ENCODE measurements around the gene FSTL3. TPM values are rescaled to one million over a fixed set of nuclear protein-coding genes. Genes with fewer than 3 reads are reported as not detected.

FSTL3 gene
- total RNA-seq, 1 experiment from 2014 or later, result 8.0 TPM

DNA sequence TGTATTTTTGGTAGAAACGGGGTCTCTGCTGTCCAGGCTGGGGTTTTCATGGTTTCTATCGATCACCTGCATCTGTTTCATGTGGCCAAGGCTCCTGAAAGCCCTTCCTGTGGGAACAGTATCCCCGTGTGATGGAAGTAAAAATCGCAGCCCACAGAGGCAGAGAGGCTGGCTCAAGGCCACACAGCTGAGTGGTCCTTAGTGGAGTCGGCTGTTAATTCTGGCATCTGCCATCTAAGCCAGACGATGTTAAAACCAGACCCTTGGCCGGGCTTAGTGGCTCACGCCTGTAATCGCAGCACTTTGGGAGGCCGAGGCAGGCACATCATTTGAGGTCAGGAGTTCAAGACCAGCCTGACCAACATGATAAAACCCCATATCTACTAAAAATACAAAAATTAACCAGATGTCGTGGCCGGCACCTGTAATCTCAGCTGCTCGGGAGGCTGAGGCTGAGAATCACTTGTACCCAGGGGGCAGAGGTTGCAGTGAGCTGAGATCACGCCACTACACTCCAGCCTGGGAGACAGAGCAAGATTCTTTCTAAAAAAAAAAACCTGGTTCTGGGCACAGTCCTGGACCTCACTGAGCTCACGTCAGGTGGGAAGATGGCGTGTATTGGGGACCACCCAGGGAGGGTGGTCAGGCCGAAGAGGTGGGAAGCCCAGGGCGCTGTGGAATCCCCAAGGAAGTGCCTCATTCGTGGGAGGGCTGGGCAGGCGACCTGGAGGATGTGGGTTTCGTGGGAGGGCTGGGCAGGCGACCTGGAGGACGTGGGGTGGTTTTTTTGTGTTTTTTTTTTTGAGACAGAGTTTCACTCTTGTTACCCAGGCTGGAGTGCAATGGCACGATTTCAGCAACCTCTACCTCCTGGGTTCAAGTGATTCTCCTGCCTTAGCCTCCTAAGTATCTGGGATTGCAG is 56.2 kb downstream of the FSTL3 start:
- Histone ChIP-seq H3K4me1 (no peaks in the 10 kb centered on the region), H3K27ac (no peak overlapping the region), H3K36me3 (no peaks in the 10 kb centered on the region), H3K4me3 (no peak overlapping the region), H3K27me3 (no peaks in the 10 kb centered on the region), H3K9me3 (replicated peaks) (no peaks in the 10 kb centered on the region)
- DNase-seq, result no peak

Other genes with a start within 250 kb of the FSTL3 start
- gene SHC2, start 215.4 kb upstream of the FSTL3 start, total RNA-seq (2014; rRNA removed; shearing (Covaris generic)), result 0.12 and 0.23 TPM in 2 replicates
- gene MADCAM1, start 179.9 kb upstream of the FSTL3 start, total RNA-seq (2014; rRNA removed; shearing (Covaris generic)), result 0.18 TPM in 1 of 2 replicates, not detected in the other
- 7.3 and 9.6 TPM in 2 replicates for gene TPGS1, start 168.9 kb upstream of the FSTL3 start, total RNA-seq (2014; rRNA removed; shearing (Covaris generic))
- gene CDC34, start 144.6 kb upstream of the FSTL3 start, total RNA-seq (2014; rRNA removed; shearing (Covaris generic)), result 76.2 and 92.3 TPM in 2 replicates
- not detected in 2 replicates for gene GZMM, start 132.3 kb upstream of the FSTL3 start, total RNA-seq (2014; rRNA removed; shearing (Covaris generic))
- 546 and 582 TPM in 2 replicates for gene BSG, start 103.8 kb upstream of the FSTL3 start, total RNA-seq (2014; rRNA removed; shearing (Covaris generic))
- 0.14 and 0.30 TPM in 2 replicates for gene HCN2, start 86.5 kb upstream of the FSTL3 start, total RNA-seq (2014; rRNA removed; shearing (Covaris generic))
- gene POLRMT, start 42.9 kb upstream of the FSTL3 start, total RNA-seq (2014; rRNA removed; shearing (Covaris generic)), result 27.0 and 29.6 TPM in 2 replicates
- gene FGF22, start 36.5 kb upstream of the FSTL3 start, total RNA-seq (2014; rRNA removed; shearing (Covaris generic)), result not detected in 2 replicates
- gene RNF126, start 13.2 kb upstream of the FSTL3 start, total RNA-seq (2014; rRNA removed; shearing (Covaris generic)), result 37.6 and 38.8 TPM in 2 replicates
- not detected in 2 replicates for gene PRSS57, start 19.1 kb downstream of the FSTL3 start, total RNA-seq (2014; rRNA removed; shearing (Covaris generic))
- 4.4 and 4.6 TPM in 2 replicates for gene PALM, start 32.5 kb downstream of the FSTL3 start, total RNA-seq (2014; rRNA removed; shearing (Covaris generic))
- 0.18 and 0.41 TPM in 2 replicates for gene MISP, start 74.7 kb downstream of the FSTL3 start, total RNA-seq (2014; rRNA removed; shearing (Covaris generic))
- gene PTBP1, start 121.1 kb downstream of the FSTL3 start, total RNA-seq (2014; rRNA removed; shearing (Covaris generic)), result 232 TPM in 2 replicates
- gene PLPPR3, start 145.6 kb downstream of the FSTL3 start, total RNA-seq (2014; rRNA removed; shearing (Covaris generic)), result not detected in 2 replicates
- gene AZU1, start 151.4 kb downstream of the FSTL3 start, total RNA-seq (2014; rRNA removed; shearing (Covaris generic)), result not detected in 2 replicates
- not detected in 2 replicates for gene PRTN3, start 164.6 kb downstream of the FSTL3 start, total RNA-seq (2014; rRNA removed; shearing (Covaris generic))
- gene ELANE, start 175.9 kb downstream of the FSTL3 start, total RNA-seq (2014; rRNA removed; shearing (Covaris generic)), result not detected in 2 replicates
- gene CFD, start 183.3 kb downstream of the FSTL3 start, total RNA-seq (2014; rRNA removed; shearing (Covaris generic)), result 0.08 and 0.18 TPM in 2 replicates
- gene MED16, start 216.8 kb downstream of the FSTL3 start, total RNA-seq (2014; rRNA removed; shearing (Covaris generic)), result 19.6 and 21.3 TPM in 2 replicates
- not detected in 2 replicates for gene RNU6-9, start 217.1 kb downstream of the FSTL3 start, total RNA-seq (2014; rRNA removed; shearing (Covaris generic))
- gene R3HDM4, start 236.8 kb downstream of the FSTL3 start, total RNA-seq (2014; rRNA removed; shearing (Covaris generic)), result 18.3 and 19.8 TPM in 2 replicates
- 0.08 TPM in 1 of 2 replicates, not detected in the other for gene KISS1R, start 240.9 kb downstream of the FSTL3 start, total RNA-seq (2014; rRNA removed; shearing (Covaris generic))
- gene ARID3A, start 249.6 kb downstream of the FSTL3 start, total RNA-seq (2014; rRNA removed; shearing (Covaris generic)), result 28.7 and 34.8 TPM in 2 replicates

All from SJCRH30 (cell line).